ENCODE data around the gene RGS12.

Gene RGS12

DNA sequence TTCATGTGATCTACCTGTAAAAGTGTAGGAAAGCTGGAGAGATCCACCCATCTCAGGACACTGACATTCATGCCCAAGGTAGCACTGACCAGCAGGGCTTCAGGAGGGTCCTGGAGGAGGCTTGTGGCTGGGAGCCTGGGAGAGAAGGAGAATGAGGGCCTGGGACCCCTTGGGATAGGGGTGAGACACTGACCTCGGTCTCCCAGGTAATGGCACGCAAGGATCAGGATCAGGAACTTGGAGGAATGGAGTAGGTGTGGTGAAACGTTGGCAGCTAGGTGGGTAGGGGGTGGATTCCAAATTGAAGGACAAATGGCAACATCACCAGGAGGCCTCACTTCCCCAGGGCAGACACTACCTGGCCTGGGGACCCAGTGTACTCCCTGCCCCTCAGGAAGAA lies 12.4 kb upstream of the RGS12 start:
- no peak for DNase-seq

DNA sequence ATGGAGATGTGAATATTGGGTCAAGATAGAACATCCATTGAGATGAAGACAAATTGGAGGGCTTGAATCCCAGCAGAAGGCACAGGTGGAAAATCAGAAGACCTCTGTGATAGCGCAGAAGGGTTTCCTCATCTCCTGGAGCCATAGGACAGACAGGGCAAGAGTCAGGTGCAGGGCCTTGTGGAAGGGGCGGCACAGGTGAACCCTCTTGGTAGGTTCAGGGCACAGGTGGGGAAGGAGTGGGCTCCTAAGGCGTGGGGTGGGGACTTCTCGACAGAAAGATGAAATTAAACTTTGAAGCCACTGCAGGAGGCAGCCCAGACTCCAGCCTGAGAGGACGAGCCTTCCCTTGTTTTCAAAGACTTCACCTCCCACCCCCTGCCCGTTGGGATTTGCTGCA lies 9.3 kb upstream of the RGS12 start:
- no peak for DNase-seq

DNA sequence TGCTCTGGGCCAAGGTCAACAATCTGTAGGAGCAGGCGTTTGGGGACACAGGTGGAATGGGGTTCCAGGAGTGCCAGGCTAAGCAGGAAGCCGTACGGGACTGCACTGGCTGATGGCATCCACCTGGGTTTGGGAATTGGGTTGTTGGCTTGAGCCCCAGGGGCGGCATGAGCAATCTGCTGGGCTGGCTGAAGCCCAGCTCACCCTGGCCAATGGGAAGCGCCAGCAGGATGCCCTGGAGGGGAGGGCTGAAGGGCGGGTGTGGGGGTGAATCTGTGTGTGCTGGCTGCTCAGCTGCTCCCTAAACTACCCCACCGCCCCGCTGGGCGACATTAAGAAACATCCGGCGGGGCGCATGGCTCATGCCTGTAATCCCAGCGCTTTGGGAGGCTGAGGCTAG lies 8.9 kb upstream of the RGS12 start:
- no peak for DNase-seq

DNA sequence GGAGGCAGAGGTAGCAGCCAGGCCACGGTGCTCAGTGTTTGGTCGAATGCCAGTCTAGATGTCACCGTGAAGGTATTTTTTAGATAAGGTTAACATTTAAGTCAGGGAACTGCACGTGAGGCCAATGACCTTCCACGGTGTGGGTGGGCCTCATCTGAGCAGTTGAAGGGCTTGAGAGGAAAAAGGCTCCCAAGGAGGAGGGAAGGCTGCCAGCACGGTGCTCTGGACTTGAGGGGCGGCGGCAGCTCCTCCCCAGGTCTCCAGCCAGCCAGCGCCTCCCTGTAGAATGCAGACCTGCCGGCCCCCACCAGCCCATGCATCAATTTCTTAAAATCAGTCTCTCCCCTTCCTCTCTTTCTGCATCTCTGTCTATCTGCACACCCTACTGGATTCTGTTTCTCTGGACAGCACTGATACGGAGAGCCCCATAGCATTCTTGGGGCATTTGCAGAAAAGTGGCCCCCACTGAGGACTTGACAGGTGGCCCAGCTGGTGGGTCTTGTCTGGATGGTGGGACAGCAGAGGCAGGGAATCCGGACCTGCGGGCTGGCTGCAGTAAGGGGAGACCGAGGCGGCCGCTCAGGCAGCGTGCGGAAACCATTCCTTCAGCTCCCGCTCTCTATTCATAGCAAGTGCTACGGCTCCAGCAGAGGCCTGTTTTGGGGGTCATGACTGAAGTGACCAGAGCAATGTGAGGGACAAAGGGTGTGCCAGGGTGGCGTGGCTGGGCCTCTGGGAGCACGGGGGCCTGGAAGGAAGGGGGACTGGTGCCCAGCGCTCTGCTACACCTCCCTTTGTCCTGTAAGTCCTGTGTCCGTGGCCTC lies 7.9 kb upstream of the RGS12 start:
- no peak for DNase-seq

DNA sequence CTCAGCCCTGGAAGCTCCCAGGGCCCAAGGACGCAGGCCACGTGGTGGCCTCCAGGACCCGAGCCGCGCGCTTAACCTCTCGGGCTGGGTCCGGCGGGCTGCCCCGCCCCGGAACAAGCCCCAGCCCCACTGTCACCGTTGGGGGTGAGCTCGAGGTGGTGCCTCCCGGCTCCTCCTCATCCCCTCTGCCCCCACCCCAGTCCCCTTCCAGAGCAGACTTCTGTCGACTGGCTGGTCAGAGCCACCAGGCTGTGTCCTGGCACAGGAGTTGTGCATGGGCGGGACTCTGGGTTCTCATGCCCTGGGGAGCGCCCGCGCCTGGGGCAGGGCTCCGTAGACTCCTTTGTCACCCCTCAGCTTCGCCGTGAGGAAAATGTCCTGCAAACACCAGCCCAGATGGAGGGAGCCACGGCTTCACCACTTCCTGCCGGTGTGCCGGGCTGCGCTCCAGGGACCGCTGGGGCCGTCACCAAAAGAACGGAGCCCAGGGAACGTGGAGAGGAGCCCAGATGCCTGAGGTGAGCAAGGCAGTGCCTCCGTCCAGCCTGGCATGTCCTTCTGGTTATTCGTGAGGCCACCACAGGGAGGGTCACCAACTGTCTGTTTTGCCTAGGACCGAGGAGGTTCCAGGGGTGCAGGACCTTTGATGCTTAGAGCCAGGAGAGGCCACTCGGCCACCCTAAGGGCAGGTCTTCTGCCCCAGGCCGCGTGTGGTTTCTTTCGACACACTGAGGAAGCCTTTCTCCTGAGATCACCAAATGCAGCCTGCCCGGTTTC lies 7.1 kb upstream of the RGS12 start:
- no peak for DNase-seq

DNA sequence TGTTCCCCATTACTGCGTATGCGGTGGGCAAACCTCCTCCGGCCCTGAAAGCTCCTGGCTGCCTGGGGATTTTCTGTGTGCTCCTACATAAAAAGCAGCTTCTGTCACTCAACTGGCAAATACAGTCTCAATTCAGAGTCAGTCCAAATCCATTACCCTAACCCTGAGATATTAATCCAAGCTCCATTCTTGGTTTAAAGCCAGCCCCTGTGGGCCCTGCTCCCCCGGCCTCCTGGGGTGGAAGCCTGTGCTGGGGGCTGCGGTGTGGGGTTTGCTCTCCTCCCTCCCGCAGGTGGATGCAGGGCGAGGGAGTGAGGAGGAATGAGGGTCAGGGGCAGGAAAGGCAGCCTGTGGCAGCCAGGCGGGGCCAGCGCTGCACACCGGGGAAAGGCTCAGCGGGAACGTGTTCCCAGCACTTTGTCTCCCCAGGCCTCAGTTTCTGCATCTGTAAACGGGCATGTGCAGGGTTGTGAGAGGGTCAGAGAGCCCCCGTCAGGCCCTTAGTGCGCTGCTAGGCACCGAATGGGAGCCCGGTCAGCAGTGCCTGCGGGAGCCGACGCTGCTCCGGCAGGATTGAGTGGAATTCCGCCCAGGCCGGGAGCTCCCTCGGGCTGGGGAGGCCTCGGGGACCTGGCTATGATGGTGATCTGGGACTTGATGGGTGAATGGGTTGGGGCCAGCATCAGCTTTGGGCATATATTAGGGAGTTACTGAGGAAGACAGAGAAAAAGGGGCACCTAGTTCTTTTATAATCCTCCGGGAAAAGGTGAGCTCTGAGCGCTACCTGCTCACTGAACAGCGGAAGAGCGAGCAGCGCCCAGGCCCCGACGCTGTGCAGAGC lies 6.3 kb upstream of the RGS12 start:
- no peak for DNase-seq

DNA sequence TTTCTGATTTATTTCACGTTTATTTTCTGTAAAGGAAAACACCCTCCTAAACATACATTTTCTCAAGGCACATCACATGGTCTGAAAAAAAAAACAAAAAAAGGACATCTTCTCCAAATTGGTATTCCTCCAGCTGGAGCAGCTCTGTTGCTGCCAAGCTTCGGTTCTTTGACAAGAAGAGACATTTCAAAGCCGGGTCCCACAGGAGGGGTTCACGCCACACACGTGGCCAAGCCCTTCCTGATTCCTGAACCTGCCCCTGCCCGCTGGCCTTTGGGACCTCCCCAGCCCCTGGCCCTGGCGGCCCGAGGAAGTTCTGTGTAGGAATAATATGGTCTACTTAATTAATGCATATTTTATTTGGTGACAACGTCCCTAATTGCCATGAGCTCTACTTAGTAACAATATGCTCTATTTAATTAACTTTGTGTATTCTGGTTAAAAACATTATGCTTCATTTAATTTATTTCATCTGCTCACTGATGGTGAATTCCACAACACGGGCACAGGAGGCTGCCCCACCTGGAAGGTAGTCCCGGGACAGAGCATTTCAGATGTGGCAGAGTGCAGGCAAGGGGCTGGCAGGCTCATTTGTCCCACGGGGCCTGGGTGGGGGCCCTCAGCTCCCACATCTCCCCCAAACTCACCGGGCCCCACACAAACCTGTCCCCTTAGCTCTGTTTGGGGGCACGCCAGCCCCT lies 5.4 kb upstream of the RGS12 start:
- DNase-seq = no peak

DNA sequence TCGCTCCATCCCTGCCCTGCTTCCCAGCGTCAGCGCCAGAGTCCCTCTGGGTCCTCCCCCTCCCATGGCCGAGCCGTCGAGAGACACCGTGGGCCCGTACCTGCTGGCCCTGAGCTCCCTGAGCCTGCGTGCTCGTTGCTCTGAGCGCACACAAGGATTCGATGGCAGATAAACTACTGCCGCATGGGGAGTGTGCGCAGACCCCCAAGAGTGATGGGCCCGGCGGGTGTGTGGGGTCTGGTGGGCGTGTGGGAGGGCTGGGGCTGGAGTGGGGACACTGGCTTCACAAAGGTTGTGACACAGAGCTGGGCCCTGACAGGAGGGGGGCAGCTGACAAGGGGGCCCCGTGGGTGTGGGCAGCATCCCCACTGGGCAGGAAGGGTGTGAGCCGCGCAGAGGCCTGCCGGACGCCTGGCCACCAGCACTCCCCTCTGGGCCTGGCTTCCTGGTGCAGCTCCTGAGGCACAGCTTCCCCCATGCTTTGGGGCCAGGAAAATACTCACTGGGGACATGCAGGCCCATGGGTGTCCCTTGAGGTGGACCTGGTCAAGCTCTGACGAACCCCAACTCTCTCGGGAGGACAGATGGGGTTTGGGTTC lies 4.8 kb upstream of the RGS12 start:
- DNase-seq = no peak

DNA sequence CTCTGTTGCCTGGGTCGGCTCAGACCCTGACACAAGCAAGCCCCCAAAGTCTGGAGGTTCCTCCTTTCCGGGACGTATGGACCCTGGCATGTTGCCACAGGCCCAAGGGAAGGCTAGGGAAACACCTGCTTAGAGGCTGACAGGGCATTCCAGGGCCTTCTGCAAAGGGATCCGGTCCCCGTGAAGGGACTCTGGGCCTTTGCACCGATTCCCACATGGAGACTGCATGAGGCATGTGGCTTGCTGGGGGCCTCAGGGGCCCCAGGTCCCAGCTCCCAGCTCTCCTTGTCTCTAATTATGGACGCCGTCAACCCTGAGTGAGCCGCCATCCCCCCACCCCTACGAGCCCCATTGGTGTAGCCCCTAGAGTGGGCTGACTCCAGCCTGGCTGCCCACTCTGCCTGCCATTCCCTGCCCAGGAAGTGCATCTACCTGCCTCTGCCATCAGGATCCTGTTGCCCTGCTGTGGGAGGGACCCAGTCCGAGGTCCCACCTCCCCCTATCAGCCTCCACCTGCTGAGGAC lies 4.2 kb upstream of the RGS12 start:
- no peak for DNase-seq

DNA sequence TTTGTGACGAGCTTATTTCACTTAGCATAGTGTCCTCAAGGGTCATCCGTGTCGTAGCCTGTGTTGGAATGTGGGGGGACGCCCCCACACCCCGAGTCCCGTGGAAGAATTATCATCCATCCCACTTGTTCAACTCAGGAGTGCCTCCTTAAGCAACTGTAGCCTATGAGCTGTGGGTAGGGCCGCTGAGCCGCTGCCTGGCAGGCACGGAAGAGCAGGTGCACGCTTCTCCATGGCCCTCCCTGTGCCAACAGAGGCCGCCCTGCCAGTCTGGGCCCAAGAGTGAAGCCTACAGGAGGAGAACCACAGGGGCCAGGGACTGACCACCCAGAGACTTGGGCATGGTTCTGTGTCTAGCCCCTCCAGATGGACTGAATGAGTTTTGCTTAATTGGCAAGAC lies 2.3 kb upstream of the RGS12 start:
- no peak for DNase-seq

DNA sequence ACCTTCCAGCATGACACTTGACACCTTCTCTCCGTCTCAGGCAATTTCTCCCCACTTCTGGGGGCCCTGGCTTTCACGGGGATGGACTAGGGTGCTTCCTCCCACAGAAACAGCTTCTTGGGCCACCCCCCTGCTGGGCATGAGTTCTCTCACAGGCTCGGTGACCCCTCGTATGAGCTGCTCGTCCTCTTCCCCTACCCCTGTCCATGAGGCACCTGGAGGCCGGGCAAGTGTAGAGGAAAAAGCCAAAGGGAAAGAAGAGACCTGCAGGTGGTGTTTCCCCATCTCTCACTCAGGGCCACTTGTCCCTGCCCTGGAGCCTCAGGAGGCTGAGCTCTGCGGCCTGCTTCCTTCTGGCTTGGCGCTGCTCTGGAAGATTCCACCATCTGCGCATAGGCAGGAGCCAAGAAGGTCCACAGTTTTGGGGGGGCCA lies 1.9 kb upstream of the RGS12 start:
- DNase-seq = no peak

DNA sequence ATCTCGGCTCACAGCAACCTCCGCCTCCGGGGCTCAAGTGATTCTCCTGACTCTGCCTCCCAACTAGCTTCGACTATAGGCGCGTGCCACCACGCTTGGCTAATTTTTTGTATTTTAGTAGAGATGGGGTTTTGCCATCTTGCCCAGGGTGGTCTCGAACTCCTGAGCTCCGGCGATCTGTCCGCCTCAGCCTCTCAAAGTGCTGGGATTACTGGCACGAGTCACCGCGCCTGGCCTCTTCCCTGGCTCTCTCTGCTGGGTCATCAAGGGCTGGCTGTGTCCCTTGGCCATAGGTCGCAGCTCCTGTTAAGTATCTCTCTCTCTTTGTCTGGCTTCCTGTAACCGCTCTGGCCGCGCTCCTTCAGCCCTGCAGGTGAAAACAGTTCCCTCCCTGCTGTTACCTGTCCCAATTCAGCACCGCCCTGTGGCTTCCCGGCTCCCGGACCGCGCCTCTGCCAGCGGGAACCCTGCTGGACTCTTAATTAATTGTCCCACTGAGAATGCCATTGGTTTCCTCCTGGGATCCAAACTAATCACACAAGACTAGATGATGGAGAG lies 1.3 kb upstream of the RGS12 start:
- no peak for DNase-seq

DNA sequence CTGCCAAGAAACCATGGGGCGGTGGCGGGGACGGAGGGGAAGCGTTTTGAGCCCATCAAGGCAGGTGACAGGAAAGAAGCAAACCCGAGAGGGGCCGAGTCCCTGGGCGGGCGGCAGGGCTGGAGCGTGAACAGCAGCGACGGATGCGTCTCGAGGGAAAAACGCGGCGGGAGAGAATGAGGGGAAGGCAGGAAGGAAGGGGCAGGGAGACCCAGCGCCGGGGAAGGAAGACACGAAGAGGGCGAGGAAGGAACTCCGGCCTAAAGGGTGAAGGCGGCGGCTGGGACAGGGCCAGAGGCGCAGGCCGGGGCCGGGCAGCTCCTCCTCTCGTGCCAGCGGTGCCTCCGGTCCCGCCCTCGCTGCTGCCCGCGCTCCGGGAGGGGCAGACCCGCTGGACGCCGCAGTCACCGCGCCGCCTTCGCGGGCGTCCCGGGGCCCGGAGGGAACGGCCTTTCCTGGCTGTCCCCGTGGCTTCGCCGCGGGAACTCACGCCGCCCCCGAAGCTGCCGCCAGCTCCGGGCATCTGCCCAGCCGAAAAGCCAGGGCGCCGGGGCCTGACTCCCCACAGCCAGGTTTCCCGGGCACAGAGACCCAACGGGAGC lies 751 bp upstream of the RGS12 start:
- no peak for DNase-seq

DNA sequence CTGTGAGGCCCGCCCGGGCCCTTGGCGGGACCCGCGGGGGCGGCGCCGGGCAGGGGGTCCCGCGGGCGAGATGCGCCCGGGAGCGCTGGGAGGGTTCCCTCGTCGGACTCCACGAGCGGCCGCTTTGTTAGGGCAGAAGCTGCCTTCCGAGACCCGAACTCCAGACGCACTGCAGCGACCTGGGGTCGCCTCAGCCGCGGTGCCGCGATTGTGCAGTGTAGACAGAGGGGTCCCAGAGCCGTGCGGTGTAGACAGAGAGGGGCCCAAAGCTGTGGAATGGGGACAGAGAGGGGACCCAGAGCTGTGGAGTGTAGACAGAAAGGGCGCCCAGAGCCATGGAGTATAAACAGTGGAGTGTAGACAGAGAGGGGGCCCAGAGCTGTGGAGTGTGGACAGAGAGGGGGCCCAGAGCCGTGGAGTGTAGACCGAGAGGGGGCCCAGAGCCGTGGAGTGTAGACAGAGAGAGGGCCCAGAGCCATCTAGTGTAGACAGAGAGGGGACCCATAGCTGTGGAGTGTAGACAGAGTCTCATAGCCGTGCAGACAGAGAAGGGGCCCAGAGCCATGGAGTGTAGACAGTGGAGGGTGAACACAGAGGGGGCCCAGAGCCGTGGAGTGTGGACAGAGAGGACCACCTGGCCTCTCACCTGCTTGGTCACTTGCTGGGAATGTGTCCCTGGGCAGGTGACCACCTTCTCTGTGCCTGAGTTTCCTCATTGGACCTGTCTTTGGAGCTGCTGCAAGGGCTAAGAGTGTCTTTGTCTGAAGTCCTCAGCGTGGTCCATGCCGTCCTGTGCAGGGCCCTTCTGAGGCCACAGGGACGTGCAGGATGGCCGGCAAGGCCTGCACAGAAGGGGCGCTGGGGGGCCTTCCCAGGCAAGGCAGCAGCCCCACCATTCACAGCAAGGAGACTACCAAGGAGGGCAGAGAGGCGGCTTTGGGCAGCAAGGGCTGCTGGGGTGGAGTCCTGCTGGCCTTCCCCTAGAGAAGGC lies 875 bp downstream of the RGS12 start:
- no peak for DNase-seq

DNA sequence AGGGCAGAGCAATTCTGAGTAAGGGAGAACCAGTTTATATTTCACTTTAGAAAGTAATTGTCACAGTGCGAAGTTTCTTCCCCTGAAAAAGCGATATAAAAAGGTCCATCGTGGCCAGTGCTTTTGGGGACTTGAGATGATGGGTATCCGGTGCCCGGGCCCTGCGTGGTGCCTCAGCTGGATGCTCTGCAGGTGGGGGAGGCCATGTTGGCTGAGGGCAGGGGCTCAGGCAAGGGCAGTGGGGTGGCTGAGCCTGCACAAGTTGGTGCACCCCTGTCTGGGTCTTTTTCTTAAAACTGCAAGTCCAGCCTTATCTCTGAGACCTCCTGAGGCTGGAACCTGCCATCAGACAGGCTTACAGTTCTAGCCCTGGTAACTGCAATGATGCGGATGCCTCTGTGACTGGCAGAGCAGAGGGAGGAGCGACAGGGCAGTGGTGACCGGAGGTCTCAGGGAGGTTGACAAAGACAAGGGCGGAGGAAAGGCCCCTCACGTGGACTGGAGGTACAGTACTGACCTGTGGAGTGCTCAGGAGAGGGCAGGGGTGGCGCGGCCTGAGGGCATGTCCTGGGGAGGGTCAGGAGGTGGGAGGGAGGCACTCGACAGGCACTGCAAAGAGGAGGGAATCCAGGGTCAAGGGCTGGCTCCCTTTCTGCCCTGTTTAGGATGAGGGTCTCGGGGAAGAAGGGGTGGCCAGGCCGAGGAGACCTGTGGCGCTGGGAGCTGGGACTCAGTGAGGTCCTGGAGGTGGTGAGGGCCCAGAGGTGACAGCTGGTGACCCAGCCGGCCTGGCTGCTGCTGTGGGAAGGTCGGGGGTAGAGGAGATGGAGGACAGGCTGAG lies 1.8 kb downstream of the RGS12 start:
- DNase-seq = no peak

DNA sequence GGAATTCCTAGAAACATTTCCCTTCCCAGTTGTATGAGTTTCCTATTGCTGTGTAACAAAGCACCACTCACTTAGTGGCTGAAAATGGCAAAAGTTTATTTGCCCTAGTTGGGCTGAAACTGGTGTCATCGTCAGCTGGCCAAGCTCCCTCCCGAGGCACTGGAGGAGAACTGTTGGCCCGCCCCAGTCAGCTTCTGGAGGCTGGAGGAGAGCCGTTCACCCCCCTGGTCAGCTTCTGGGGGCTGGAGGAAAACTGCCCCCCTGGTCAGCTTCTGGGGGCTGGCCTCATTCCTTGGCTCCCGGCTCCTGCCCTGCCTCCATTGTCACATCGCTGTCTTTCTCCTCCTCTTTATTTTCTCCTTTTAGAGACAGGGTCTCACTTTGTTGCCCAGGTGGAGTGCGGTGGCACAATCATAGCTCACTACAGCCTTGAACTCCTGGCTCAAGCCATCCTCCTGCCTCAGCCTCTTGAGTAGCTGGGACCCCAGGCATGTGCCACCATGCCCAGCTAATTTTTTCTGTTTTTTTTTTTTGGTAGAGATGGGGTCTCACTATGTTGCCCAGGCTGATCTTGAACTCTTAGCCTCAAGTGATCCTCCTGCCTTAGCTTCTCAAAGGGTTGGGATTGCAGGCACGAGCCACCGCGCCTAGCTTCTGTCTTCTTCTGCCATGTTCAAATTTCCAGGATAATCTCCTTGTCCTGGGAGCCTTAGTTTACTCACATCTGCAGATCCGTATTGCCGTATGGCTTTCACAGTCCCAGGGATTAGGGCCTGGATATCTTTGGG lies 3.2 kb downstream of the RGS12 start:
- no peak for DNase-seq

DNA sequence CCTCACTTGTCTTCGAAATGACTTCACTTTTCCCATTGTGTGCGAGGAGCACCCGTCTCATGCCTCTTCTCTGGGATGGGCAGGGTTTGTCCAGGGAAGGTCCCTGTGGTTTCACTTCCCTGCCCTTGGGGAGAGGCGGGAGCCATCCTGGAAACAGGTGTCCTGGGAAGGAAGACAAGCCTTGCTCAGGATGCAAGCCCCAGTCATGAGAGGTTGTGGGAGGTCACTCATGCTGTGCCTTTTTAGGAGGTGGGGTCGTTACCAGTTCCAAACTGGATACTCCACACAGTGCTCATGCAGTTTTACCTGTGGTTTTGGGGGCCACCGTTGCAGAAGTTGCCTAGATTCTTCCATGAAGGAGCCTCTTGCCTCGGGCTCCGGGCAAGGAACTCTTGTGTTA lies 3.8 kb downstream of the RGS12 start:
- DNase-seq = no peak

Data from GDM1 (cell line).